HepG2 (cell line): ENCODE measurements around the gene TAF1B. TPM values are rescaled to one million over a fixed set of nuclear protein-coding genes. Genes with fewer than 3 reads are reported as not detected.

Experiments used
- ATAC-seq: fragments of 200-7000 bp; cut with Tn5 transposase; 3 replicates; pipeline ENCODE4 v1.9.1; 2020; ENCODE audit warnings: mild to moderate bottlenecking, moderate library complexity
- BruUV-seq: library from RNA; stranded (reverse); fragments of 400-500 nt; replicated peaks from 2 replicates; lab custom pipeline; 2021; lab: Mats Ljungman, UMichigan
- CTCF ChIA-PET: fragments of 300-600 bp; formaldehyde crosslinking; extraction: SDS; loops from one replicate; lab custom pipeline; 2021; ENCODE audit warnings: low total read pairs, inconsistent platforms, low intra/inter-chr PET ratio; lab: Yijun Ruan, JAX
- POLR2A ChIA-PET: fragments of 350-600 bp; sonication (Branson Sonifier 250); formaldehyde crosslinking; loops from one replicate; lab custom pipeline; 2020; ENCODE audit warnings: antibody characterized with exemption, inconsistent platforms; lab: Yijun Ruan, JAX
- DNase-seq: peaks from one replicate; pipeline ENCODE4 v3.0.0-alpha.2; 2015; ENCODE audit warnings: low spot score
- FAIRE-seq: peaks from 3 replicates; lab custom pipeline; 2011; peaks lifted over from hg19 to GRCh38; lab: Jason Lieb, UNC
- H2AFZ ChIP-seq: one replicate; pipeline ENCODE4 v1.6.1; 2011; ENCODE audit warnings: low read length, inconsistent platforms
- H3K27ac ChIP-seq: fragments of 300-600 bp; 3 replicates; pipeline ENCODE4 v1.8.0; 2011; ENCODE audit warnings: mixed run types, mild to moderate bottlenecking, mixed read lengths, low read length, inconsistent platforms; ENCODE audit not compliant: insufficient read depth; ENCODE audit errors: extremely low read length
- H3K27me3 ChIP-seq, 2 experiments: fragments of 200-600 bp in 1 of 2; 2 replicates in 1 of 2; 3 replicates in 1 of 2; pipeline versions ENCODE4 v1.6.0 to v1.8.0; 2011; ENCODE audit warnings: low read length in 2 of 2, mild to moderate bottlenecking in 2 of 2, moderate library complexity in 2 of 2, inconsistent platforms in 1 of 2; ENCODE audit not compliant: insufficient read depth in 2 of 2, control insufficient read depth in 1 of 2
- H3K36me3 ChIP-seq, 2 experiments: fragments of 200-600 bp in 1 of 2; replicated peaks in 1 of 2; 2 replicates in 1 of 2; 3 replicates in 1 of 2; pipeline versions ENCODE4 v1.5.1 to v1.8.0; 2011; ENCODE audit warnings: low read length in 2 of 2, inconsistent platforms in 1 of 2; ENCODE audit not compliant: insufficient read depth in 2 of 2, control insufficient read depth in 1 of 2
- H3K4me1 ChIP-seq: 2 replicates; pipeline ENCODE4 v1.5.1; 2012; ENCODE audit warnings: low read length, inconsistent platforms; ENCODE audit not compliant: insufficient read depth
- H3K4me2 ChIP-seq: 2 replicates; pipeline ENCODE4 v1.6.0; 2011; ENCODE audit warnings: low read depth, low read length, inconsistent platforms
- H3K4me3 ChIP-seq, 3 experiments: fragments of 200-600 bp in 1 of 3; sonication (generic), shearing (Covaris generic) in 1 of 3; replicated peaks in 1 of 3; 2 replicates each; pipeline ENCODE4 v1.5.1; 2011 to 2016; ENCODE audit warnings: low read length in 3 of 3, inconsistent platforms in 2 of 3, low read depth in 2 of 3, mild to moderate bottlenecking in 2 of 3, control low read depth in 1 of 3, mixed read lengths in 1 of 3; ENCODE audit not compliant: insufficient read depth in 1 of 3
- H3K79me2 ChIP-seq: one replicate; pipeline ENCODE4 v1.6.1; 2011; ENCODE audit warnings: low read length, inconsistent platforms; ENCODE audit not compliant: insufficient read depth
- H3K9ac ChIP-seq: 2 replicates; pipeline ENCODE4 v1.6.0; 2011; ENCODE audit warnings: mild to moderate bottlenecking, low read depth, low read length, inconsistent platforms; ENCODE audit not compliant: insufficient read depth
- H3K9me3 ChIP-seq: 2 replicates; pipeline ENCODE4 v1.5.1; 2012; ENCODE audit warnings: mild to moderate bottlenecking, low read length
- H4K20me1 ChIP-seq: 2 replicates; pipeline ENCODE4 v1.6.0; 2011; ENCODE audit warnings: inconsistent platforms, mild to moderate bottlenecking, low read length, moderate library complexity; ENCODE audit not compliant: insufficient read depth
- BHLHE40 ChIP-seq: IDR thresholded peaks from 2 replicates; pipeline ENCODE4 v1.6.1; 2011; ENCODE audit warnings: low read length, improper control_type of control experiment
- FOSL2 ChIP-seq: sonication (generic); formaldehyde crosslinking; IDR thresholded peaks from 2 replicates; pipeline ENCODE4 v1.4.0; 2020; ENCODE audit warnings: missing genetic modification reagents
- RARG ChIP-seq: sonication (generic); formaldehyde crosslinking; IDR thresholded peaks from 2 replicates; pipeline ENCODE4 v1.4.0; 2020; ENCODE audit warnings: low read depth, mild to moderate bottlenecking, missing genetic modification reagents
- RCOR2 ChIP-seq: IDR thresholded peaks from 2 replicates; pipeline ENCODE4 v1.6.1; 2016; ENCODE audit warnings: missing biosample characterization, missing genetic modification reagents
- ZNF558 ChIP-seq: sonication (generic); formaldehyde crosslinking; IDR thresholded peaks from 2 replicates; pipeline ENCODE4 v1.9.0; 2022; ENCODE audit warnings: mild to moderate bottlenecking, missing genetic modification reagents, borderline replicate concordance
- ZNF576 ChIP-seq: sonication (generic); formaldehyde crosslinking; IDR thresholded peaks from 2 replicates; pipeline ENCODE4 v1.4.0; 2020; ENCODE audit warnings: mild to moderate bottlenecking, missing genetic modification reagents
- ZNF589 ChIP-seq: sonication (generic); formaldehyde crosslinking; conservative IDR thresholded peaks from 2 replicates; pipeline ENCODE4 v1.8.0; 2022; ENCODE audit warnings: mild to moderate bottlenecking, moderate library complexity, missing genetic modification reagents
- ZNF850 ChIP-seq: sonication (generic); formaldehyde crosslinking; conservative IDR thresholded peaks from 2 replicates; pipeline ENCODE4 v1.9.0; 2021; ENCODE audit warnings: mild to moderate bottlenecking, missing genetic modification reagents
- WGBS: methylation state at CpG from one replicate; pipeline ENCODE4 v1.1.6; 2017; ENCODE audit warnings: low lambda C conversion rate; 5-methylcytosine and 5-hydroxymethylcytosine counted together
- in situ Hi-C: cut with HindIII; loops from 2 replicates; pipeline ENCODE4 v1.10.0; 2017; ENCODE audit warnings: low pct_unique_long_range_greater_than_20kb; ENCODE audit not compliant: extremely low pct_ligation_motif_present
- intact Hi-C: fragments of 100-400 bp; cut with micrococcal nuclease; formaldehyde crosslinking; loops from one replicate; pipeline ENCODE4 v1.10.0; 2022; ENCODE audit not compliant: unreplicated experiment
- polyA plus RNA-seq, 8 experiments: library from polyadenylated mRNA; depleted of rRNA in 3 of 8; stranded (reverse) in 7 of 8; unstranded in 1 of 8; fragments of >200 nt; fragmentation: Illumina TruSeq in 4 of 8; extraction: Trizol in 4 of 8; gene quantifications; 2 replicates each; pipeline versions ENCODE4 v1.2.1 to v1.2.3, GENCODE V29; 2011 to 2016; ENCODE audit warnings: low read depth in 4 of 8, missing spikeins in 1 of 8, mixed read lengths in 1 of 8; ENCODE audit not compliant: insufficient read depth in 1 of 8
- total RNA-seq, 5 experiments: library from RNA; depleted of rRNA; stranded (reverse); fragments of >200 nt; fragmentation: Illumina TruSeq; extraction: Trizol; gene quantifications; 2 replicates each; pipeline ENCODE4 v1.2.3, GENCODE V29; 2016; ENCODE audit warnings: low read depth in 1 of 5
- TF ChIP-seq, protein P1 (sequence below): sonication (generic); formaldehyde crosslinking; conservative IDR thresholded peaks from 2 replicates; pipeline ENCODE4 v1.8.1; 2023; ENCODE audit warnings: missing genetic modification reagents
- TF ChIP-seq, protein P2 (sequence below): sonication (generic); formaldehyde crosslinking; IDR thresholded peaks from 2 replicates; pipeline ENCODE4 v1.5.1; 2020; ENCODE audit warnings: missing genetic modification reagents, mild to moderate bottlenecking, borderline replicate concordance
- TF ChIP-seq, protein P3 (sequence below): sonication (generic); formaldehyde crosslinking; IDR thresholded peaks from 2 replicates; pipeline ENCODE4 v1.4.0; 2020; ENCODE audit warnings: missing genetic modification reagents

TAF1B gene
- total and polyA plus RNA-seq, 2 of the 13 experiments (the other 11 are each of a cell fraction or from before 2014, with no cell fraction given) = 13.3 to 27.7 TPM

- Histone ChIP-seq H3K27ac (no peak overlapping the region), H3K4me1 (peaks cover 14% of the 10 kb centered on the region), H3K36me3 (peaks cover 5 to 29% of the 10 kb centered on the region in 2 experiments; a peak in 4 of 5 replicates), H4K20me1 (no peaks in the 10 kb centered on the region), H3K4me3 (no peak overlapping the region), H3K79me2 (no peaks in the 10 kb centered on the region), H3K9ac (no peak overlapping the region), H3K27me3 (no peaks in the 10 kb centered on the region), H3K4me2 (no peak overlapping the region), H2AFZ (no peak overlapping the region), H3K9me3 (no peaks in the 10 kb centered on the region)
- WGBS = 96% methylated on average over 9 of the region's 9 CpGs
- CTCF ChIA-PET = no interaction called here
- in situ Hi-C loops (no loop called here), intact Hi-C loops (no loop called here)
- TF ChIP-seq FOSL2 (peak; percentile 44; the same call in 1 of the 2 replicates), BHLHE40 (peak; percentile 45; the same call in 1 of the 2 replicates), ZNF850 (CRISPR knock-in tag) (no peak)
- no TSS peak for BruUV-seq
- DNase-seq = no peak
- ATAC-seq = no peak
- no peak for FAIRE-seq
- POLR2A ChIA-PET = no interaction called here
Observed at GRCh38 chr2:9914384-9915065, 71.3 kb downstream of the TAF1B start.

- ATAC-seq = no peak
- no peak for DNase-seq
- CTCF ChIA-PET = no interaction called here
- in situ Hi-C loops (no loop called here), intact Hi-C loops (no loop called here)
- Histone ChIP-seq H3K4me2 (no peak overlapping the region), H3K27me3 (no peaks in the 10 kb centered on the region), H3K4me1 (no peaks in the 10 kb centered on the region), H3K79me2 (no peaks in the 10 kb centered on the region), H3K9me3 (no peaks in the 10 kb centered on the region), H3K9ac (no peak overlapping the region), H3K27ac (no peak overlapping the region), H3K36me3 (peaks cover 7 to 29% of the 10 kb centered on the region in 2 experiments), H3K4me3 (no peak overlapping the region), H2AFZ (no peak overlapping the region), H4K20me1 (no peaks in the 10 kb centered on the region)
- WGBS = 65% methylated on average over 2 of the region's 2 CpGs
- FAIRE-seq = no peak
- no TSS peak for BruUV-seq
- POLR2A ChIA-PET = no interaction called here
- TF ChIP-seq RARG (CRISPR knock-in tag) (no peak), RCOR2 (CRISPR knock-in tag) (no peak), ZNF558 (CRISPR knock-in tag) (no peak), ZNF576 (no peak), ZNF589 (CRISPR knock-in tag) (no peak)
- TF ChIP-seq, protein P1, sequence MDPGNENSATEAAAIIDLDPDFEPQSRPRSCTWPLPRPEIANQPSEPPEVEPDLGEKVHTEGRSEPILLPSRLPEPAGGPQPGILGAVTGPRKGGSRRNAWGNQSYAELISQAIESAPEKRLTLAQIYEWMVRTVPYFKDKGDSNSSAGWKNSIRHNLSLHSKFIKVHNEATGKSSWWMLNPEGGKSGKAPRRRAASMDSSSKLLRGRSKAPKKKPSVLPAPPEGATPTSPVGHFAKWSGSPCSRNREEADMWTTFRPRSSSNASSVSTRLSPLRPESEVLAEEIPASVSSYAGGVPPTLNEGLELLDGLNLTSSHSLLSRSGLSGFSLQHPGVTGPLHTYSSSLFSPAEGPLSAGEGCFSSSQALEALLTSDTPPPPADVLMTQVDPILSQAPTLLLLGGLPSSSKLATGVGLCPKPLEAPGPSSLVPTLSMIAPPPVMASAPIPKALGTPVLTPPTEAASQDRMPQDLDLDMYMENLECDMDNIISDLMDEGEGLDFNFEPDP = no peak
- TF ChIP-seq, protein P2, sequence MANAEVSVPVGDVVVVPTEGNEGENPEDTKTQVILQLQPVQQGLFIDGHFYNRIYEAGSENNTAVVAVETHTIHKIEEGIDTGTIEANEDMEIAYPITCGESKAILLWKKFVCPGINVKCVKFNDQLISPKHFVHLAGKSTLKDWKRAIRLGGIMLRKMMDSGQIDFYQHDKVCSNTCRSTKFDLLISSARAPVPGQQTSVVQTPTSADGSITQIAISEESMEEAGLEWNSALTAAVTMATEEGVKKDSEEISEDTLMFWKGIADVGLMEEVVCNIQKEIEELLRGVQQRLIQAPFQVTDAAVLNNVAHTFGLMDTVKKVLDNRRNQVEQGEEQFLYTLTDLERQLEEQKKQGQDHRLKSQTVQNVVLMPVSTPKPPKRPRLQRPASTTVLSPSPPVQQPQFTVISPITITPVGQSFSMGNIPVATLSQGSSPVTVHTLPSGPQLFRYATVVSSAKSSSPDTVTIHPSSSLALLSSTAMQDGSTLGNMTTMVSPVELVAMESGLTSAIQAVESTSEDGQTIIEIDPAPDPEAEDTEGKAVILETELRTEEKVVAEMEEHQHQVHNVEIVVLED (CRISPR knock-in tag) = no peak
- TF ChIP-seq, protein P3, sequence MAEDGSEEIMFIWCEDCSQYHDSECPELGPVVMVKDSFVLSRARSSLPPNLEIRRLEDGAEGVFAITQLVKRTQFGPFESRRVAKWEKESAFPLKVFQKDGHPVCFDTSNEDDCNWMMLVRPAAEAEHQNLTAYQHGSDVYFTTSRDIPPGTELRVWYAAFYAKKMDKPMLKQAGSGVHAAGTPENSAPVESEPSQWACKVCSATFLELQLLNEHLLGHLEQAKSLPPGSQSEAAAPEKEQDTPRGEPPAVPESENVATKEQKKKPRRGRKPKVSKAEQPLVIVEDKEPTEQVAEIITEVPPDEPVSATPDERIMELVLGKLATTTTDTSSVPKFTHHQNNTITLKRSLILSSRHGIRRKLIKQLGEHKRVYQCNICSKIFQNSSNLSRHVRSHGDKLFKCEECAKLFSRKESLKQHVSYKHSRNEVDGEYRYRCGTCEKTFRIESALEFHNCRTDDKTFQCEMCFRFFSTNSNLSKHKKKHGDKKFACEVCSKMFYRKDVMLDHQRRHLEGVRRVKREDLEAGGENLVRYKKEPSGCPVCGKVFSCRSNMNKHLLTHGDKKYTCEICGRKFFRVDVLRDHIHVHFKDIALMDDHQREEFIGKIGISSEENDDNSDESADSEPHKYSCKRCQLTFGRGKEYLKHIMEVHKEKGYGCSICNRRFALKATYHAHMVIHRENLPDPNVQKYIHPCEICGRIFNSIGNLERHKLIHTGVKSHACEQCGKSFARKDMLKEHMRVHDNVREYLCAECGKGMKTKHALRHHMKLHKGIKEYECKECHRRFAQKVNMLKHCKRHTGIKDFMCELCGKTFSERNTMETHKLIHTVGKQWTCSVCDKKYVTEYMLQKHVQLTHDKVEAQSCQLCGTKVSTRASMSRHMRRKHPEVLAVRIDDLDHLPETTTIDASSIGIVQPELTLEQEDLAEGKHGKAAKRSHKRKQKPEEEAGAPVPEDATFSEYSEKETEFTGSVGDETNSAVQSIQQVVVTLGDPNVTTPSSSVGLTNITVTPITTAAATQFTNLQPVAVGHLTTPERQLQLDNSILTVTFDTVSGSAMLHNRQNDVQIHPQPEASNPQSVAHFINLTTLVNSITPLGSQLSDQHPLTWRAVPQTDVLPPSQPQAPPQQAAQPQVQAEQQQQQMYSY (CRISPR knock-in tag) = no peak
Observed at GRCh38 chr2:9918275-9918674, 75.0 kb downstream of the TAF1B start.
